T-helper 1 cell (primary cell): ENCODE results near the gene SLC25A26.
"Not testable (repeated sequence)": the region's sequence is repeated elsewhere in the genome, so short reads cannot be mapped to it uniquely, and the experiment has no call there.

ENCODE experiments used
- DNase-seq, 5 donors: peaks; one replicate each; pipeline ENCODE4 v3.0.0-alpha.2; 2012 to 2020

SLC25A26 gene

GRCh38 chr3:66413151-66413751 lies 192.4 kb downstream of the SLC25A26 start:
- no peak for DNase-seq

GRCh38 chr3:66414846-66415245 lies 194.0 kb downstream of the SLC25A26 start:
- DNase-seq: no peak

DNA sequence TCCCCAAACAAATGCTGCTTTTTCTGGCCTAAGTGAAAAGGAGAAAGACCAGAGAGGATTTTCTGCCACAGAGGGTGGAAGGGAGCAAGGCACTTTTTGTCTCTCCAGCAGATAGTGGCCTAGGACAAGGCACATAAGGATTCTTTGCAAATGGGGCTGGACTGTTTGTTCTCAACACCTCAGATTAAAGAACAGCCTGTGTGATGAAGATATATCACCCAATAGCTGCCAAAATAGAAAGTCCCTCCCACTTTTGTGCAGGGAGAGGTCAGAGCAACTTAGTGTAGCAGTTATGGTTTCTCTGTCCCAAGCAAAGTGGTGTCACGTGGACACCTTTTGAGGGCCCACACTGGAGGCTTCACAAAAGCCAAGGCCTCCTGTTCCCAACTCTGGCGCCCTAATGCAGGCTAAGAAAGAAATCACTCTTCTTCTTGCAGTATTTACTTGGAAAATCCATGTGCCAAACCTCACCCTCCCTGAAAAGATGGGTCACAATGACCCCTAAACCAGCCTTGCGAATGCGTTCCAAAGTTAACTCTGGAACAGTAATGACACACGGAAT lies 195.1 kb downstream of the SLC25A26 start:
- no peak for DNase-seq

DNA sequence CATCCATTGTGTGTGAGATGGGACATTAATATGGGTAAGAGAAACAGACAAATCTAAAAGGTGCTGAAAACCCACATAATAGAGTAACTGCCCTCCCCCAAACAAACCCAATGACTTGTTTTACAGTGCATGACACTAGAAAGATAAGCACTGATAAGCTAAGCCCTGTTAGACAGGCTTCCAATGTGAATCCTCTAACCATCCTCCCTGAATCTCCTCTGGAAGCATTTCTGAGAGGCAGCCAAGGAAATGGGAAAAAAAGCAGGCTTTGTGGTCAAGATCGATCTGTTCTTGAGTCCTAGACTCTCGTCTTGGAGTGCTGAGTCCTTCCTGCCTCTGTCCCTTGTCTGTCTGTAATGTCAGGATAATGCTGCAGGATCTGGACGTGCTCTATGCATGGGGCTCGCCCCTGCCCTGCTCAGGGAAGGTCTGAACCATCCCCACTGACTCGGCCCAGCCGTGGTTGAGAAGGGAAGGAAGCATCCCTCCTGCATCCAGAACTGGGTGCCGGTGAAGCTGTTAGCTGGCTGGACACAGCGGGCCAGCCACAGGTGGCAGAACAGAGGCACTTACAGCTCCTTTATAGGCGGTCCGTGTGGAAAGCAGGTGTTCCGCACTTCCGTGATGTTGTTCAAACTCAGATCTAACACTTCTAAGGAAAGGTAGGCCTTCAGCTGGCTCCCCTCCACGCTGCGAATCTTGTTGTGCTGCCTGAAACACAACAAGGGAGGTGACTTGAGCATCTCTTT lies 195.9 kb downstream of the SLC25A26 start:
- DNase-seq: no peak

GRCh38 chr3:66418475-66418931 lies 197.7 kb downstream of the SLC25A26 start:
- DNase-seq: no peak

DNA sequence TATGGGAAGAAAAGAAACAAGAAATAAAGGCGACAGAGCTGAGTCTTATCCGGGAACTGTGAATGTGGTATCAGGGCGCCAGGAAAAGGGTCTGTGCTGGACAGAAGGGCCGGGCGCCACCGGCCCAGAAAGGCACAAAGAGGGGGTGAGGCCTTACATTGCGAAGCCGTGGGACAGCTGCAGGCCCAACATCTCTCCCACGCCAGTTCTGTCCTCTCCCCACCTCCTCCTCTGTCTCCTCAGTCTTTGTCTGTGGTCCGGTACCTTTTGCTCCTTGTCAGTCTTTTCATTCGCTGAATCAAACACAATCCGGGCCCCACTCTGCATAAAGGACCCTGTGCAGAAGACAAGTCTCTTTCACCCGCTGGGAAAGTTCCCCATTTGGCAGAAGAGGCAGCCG lies 198.2 kb downstream of the SLC25A26 start:
- DNase-seq: no peak

DNA sequence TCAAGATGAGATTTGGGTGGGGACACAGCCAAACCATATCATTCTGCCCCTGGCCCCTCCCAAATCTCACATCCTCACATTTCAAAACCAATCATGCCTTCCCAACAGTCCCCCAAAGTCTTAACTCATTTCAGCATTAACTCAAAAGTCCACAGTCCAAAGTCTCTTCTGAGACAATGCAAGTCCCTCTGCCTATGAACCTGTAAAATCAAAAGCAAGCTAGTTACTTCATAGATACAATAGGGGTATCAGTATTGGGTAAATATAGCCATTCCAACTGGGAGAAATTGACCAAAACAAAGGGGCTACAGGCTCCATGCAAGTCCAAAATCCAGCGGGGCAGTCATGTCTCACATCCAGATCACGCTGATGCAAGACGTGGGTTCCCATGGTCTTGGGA lies 200.3 kb downstream of the SLC25A26 start:
- not testable (repeated sequence) for DNase-seq

GRCh38 chr3:66421893-66422292 lies 201.1 kb downstream of the SLC25A26 start:
- not testable (repeated sequence) for DNase-seq

DNA sequence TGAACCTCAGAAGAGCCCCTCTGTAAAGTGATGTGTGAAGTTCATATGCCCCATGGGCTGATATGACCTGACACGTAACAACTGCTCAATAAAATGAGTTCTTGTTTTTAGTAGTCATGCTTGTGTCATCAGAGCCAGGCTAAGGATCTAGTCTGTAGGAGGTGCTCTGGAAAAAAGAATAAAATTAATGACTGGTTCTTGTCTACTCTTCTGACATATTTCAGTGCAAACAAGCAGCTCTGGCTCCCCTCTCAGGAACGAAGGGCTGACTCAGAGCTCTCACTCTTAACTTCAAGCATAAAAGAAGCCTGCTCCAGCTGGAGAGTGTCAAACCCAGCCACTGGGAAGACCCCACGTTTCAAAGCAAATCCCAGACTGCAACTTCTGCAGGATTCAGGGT lies 203.0 kb downstream of the SLC25A26 start:
- DNase-seq: no peak

- DNase-seq: no peak
These were observed 204.2 kb downstream of the SLC25A26 start for GRCh38 chr3:66425032-66425431.

GRCh38 chr3:66425576-66426114 lies 204.8 kb downstream of the SLC25A26 start:
- no peak for DNase-seq

GRCh38 chr3:66426135-66426534 lies 205.3 kb downstream of the SLC25A26 start:
- no peak for DNase-seq

GRCh38 chr3:66427352-66427751 lies 206.6 kb downstream of the SLC25A26 start:
- DNase-seq: no peak

- no peak for DNase-seq
These were observed 207.2 kb downstream of the SLC25A26 start for GRCh38 chr3:66427951-66428474.
